ENCODE data around the gene THBS4.

THBS4 gene

DNA sequence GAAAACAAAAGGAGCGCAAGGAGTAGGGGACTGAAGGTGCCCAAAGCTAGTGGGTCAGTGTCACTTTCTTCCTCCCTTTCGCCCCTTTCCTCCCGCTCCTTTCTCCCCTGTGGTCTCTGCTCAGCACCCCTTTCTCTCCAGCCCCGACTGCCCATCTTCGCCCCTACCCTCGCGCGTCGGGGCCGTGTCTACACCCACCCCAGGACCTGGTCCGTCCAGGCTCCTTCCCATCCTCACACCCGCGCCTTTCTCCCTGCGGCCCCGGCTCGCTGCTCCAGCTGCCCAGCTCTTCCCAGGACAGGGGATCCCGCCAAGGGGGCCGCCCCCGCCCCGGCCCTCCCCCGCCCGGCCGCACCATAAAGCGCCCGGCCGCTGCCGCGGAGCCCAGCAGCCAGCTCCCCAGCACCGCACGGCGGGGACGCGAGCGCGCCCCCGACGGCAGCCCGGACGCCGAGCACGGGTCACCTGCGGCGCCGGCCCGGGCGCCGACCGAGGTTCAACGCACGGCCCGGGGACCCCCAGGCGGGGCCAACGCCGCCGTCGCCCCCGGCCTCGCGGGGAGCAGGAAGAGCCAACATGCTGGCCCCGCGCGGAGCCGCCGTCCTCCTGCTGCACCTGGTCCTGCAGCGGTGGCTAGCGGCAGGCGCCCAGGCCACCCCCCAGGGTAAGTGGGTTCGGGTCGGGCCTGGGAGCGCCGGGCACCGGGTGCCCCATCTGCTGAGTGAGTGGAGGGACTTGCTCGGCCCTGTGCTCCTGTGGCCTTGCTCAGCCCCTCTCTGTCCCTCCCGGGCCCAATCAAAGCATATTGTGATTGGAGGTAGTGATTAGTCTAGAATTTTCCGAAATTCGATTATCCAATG lies at the start of gene THBS4:
THBS4 (plus strand) TSS at position 387 of the 860 bp plus-strand sequence; CDS start at position 577, 190 bp downstream.
- no peak for DNase-seq

- DNase-seq: no peak
Observed at GRCh38 chr5:79986260-79986659, 48.9 kb upstream of the THBS4 start.

DNA sequence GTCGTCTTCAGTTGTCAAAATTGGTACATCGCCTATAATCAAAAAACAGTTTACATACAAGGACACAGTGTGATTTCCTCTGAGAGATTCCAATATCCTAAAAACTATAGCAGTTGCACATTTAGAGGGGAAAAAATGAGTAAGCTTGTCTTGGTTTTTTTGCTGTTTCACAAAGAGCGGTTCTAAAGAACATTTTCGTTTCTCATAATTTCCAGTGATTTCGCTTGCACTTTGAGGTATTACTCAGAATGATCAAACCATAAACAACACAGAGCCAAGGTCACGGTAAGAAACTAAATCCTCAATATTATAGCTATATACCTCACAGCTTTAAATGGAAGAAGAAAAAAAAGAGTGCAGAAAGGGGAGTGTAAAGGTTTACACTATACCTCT lies 44.9 kb upstream of the THBS4 start:
- peak; percentile 21 for DNase-seq

GRCh38 chr5:79990598-79991507 lies 44.3 kb upstream of the THBS4 start, which contains the start of gene MTX3:
Gene MTX3 (minus strand): TSS chr5:79991262. CDS start chr5:79991238, 24 bp downstream.
- peak; percentile 89 for DNase-seq

DNA sequence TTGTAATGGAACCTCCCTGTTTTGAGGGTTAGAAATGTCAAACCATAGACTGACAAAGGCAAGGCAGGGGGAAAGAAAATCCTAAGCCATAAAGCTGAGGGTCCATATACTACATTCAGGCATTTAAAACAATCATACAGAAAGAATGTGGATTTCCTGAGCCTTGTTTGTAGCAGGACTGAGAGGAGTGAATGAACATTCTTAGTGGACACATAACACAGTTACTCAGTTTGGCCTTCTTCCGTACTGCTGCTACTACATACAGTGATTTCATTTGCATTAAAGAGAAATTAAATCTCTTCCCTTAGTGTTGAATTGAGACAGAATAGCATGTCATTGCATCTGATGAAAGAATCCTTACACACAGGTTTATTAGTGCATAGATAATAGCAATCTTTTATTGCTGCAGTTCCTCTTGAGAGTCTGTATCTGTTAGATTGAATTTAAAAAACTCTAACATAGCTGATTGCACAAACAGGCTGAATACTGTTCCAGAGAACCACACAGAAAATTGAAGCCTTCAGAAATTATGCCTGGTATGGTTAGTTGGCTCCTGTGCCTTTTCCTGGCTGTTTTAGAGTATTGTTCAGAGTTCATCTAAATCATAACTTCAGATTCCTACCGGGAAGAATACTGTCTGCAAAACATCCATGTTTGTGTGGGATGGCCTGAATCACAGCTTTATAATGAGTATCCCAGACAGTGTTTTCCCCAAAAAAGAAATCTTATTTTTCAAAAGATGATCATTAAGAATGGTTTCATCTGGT lies 42.1 kb upstream of the THBS4 start:
- no peak for DNase-seq

- DNase-seq: no peak
Observed at GRCh38 chr5:79999722-80000121, 35.4 kb upstream of the THBS4 start.

- DNase-seq: no peak
Observed at GRCh38 chr5:80002677-80003076, 32.5 kb upstream of the THBS4 start.

DNA sequence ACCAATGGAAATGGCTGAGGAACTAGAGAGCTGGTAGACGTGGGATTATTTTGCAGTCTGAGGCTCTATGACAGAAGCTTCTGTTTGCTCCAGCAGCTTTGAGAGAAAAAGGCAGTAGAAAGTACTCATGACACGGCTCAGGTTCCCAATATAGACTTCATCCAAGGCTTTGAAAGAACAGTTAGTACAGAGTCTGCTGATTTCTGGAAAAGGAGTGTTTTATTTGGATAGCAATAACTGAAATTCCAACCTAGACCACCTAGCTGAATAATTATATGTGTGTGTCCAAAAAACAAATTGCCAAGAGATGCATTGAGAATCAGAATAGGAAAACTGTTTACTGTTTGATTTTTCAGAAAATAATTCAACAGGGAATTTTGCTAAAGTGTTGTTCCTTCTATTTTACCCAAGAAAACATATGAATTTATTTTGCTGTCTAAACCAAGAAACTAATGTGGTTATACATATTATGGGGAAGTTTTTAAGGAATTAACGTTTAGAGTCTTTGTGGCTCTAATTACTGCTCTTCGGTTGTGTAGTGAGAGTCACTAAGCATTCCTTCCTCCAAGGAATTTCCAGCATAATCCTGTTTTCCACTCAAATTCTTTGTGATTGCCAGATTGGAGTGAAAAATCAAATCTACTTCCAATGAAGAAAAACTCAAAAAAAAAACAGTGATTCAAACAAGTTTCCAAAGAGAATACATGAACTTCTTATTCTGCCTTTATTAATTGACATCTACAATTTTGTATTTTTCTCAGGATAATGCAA lies 26.0 kb upstream of the THBS4 start:
- no peak for DNase-seq

DNA sequence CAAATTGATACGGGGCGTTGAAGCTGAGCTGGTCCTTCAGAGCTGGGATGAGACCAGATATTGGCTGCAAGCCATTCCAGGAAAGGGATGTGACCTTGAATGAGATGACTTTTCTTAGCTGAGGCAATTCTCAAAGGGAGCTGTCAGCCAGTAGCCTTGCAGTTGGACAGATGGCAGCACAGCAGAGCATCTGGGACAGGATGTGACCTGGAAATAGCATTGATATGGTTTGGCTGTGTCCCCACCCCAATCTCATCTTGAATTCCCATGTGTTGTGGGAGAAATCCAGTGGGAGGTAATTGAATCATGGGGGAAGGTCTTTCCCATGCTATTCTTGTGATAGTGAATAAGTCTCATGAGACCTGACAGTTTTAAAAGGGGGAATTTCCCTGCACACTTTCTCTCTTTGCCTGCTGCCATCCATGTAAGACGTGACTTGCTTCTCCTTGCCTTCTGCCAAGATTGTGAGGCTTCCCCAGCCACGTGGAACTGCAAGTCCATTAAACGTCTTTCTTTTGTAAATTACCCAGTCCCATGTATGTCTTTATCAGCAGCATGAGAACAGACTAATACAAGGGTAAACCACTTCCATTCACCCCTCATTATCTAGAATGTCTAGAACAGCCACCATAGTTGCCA lies 24.3 kb upstream of the THBS4 start:
- no peak for DNase-seq

GRCh38 chr5:80025069-80025468 lies 10.1 kb upstream of the THBS4 start:
- no peak for DNase-seq

- no peak for DNase-seq
Observed at GRCh38 chr5:80026841-80027240, 8.3 kb upstream of the THBS4 start.

DNA sequence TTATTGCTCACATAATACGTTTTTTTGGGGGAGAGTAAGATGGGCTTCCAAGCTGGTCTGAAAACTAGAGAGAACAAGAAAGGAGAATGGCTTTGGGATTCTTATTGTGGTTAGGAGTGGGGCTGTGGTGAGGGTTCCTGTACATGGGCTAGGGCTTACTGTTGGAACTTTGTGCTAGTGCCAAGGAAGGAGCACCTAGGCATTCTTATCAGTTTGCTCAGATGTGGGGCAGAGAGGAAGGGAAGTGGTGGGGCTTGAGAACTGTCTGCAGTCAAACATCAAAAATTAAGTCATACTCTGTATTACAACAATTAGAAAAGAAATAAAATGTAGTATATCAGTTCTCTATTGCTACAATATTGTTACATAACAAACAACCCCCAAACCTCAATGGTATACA lies 4.0 kb upstream of the THBS4 start:
- DNase-seq: no peak

DNA sequence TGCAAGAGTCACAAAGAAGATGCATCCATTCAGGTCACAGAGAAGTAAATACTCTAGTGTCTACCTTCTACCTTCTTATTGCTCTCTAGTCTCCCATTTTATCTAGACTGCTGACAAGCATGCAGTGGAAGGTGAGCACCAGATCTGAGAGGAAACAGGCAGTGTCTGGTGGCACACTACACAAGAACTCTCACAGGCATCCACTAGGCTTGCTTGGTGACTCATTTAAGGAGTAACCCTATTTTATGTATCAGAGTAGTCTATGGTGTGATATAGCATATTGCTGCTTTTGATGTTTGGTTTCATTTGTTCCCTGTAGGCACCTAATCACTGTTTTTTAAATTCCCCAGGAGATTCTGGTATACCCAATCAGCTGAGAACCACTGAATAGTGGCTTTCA lies 1.6 kb upstream of the THBS4 start:
- DNase-seq: no peak

DNA sequence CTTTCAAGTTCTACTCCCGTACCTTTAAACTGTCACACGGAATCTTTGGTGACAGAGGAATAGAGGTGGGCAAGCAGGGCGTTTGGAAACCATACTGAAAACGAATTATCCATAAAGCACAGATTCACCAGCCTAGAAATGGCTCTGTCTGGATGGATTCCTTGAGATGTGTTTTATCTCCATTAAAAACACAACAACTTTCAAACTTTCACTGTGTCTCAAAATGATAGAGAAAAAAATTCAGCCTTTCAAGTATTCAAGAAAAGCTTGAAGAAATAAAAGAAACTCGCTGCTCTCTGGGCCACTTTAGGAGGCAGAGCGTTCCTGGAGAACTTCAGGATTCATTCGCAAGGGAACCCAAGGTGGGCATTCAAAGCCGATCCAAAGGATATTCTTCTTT lies 589 bp upstream of the THBS4 start:
- no peak for DNase-seq

DNA sequence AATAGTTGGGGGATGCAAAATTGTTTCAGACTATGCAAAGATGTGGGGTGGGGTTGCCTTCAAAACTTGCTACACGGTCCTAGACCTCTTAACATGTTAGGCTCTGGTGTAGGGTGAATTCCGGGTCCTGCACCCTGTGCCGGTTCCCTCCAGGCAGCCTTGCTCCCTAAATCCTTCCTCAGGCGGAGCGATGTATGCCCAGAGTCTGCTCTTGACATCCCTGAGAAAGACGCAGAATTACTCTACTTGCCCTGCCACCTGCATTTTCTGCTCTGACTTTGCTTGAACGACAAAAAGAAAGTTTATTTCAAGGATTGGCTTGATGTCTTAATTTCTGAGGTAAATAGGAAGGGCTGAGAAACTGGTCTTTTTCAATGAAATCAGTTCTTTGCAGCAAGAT lies 691 bp downstream of the THBS4 start:
- DNase-seq: no peak

GRCh38 chr5:80036615-80037014 lies 1.5 kb downstream of the THBS4 start:
- DNase-seq: no peak

DNA sequence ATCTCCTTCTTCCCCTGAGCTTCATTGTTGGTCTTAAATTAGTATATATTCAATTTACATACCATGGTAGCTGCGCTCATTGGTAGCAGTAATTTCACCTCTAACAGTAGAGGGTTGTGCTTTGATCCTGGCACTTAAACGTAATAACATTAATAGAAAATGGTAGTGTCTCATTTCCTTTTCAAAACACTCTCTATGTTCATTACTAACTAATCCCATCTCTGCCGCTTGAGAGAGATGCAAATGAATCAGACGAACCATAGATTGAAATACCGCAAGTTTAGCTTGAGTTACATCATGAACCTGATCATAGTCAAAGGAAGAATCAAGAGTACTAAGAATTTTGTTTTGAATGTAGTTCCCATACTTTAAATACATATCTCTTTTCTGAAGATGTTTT lies 2.2 kb downstream of the THBS4 start:
- DNase-seq: no peak

GRCh38 chr5:80039650-80040049 lies 4.5 kb downstream of the THBS4 start:
- DNase-seq: no peak

- DNase-seq: no peak
Observed at GRCh38 chr5:80041527-80041926, 6.4 kb downstream of the THBS4 start.

DNA sequence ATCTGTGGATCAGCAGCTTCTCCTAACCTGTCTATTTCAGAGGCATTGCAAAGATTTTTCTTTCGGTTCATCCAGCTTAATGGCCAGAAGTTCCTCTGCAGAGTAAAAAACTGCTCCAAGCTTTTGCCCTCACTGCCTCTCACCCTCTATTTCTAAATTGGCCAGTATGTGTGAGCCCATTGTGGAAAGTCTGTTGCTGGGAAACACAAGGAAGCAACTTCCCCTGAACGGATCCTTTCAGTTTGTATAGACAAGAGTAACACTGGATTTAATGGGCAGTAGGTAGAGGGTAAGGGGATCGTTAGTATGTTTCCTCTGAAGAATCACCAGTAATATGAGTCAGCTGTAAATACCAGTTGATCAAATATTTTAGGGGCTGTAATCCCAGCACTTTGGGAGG lies 7.2 kb downstream of the THBS4 start:
- DNase-seq: no peak

DNA sequence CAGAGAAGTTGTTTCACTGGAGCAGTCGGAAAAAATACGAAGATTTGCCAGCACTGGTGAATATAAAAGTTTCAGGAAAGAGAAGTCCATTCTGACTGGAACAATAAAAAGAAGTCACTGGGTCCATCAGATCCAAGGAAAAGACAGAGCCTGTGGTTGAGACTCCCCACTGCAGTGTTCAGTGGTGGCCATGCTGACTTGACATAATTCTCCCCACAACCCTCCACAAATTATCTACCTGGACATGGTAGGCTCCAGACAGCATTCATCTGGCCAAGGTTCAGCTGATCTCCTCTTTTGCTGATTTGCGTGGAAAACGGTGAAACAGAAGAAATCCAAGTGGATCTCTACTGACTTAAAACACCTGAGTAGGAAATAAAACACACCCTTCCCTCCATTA lies 8.0 kb downstream of the THBS4 start:
- no peak for DNase-seq

All from CD4-positive, alpha-beta T cell treated with Interleukin-17A for 1 hour (primary cell).